GM12878 (cell line): ENCODE data around the gene SRD5A1. TPM values are rescaled to one million over a fixed set of nuclear protein-coding genes. Genes with fewer than 3 reads are reported as not detected.
A peak's percentile ranks its signal among the peaks of the same experiment; 100 is the strongest.

Experiments used
- ATAC-seq: fragments of 200-7000 bp; cut with Tn5 transposase; 3 replicates; pipeline ENCODE4 v1.9.1; 2020; ENCODE audit warnings: mild to moderate bottlenecking, moderate library complexity
- BruUV-seq: library from RNA; stranded (reverse); fragments of 400-500 nt; replicated peaks from 2 replicates; lab custom pipeline; 2021; lab: Mats Ljungman, UMichigan
- CTCF ChIA-PET: fragments of 300-600 bp; sonication (Branson Sonifier 250); formaldehyde crosslinking; extraction: SDS; loops from one replicate; lab custom pipeline; 2021; ENCODE audit warnings: inconsistent platforms; lab: Yijun Ruan, JAX
- POLR2A ChIA-PET: fragments of 350-600 bp; formaldehyde crosslinking; extraction: SDS; loops from one replicate; lab custom pipeline; 2021; ENCODE audit warnings: inconsistent platforms; lab: Charles Lee
- RAD21 ChIA-PET: fragments of 300-600 bp; sonication (Branson Sonifier 250); formaldehyde crosslinking; loops from one replicate; lab custom pipeline; 2023; ENCODE audit warnings: antibody characterized with exemption; ENCODE audit not compliant: unreplicated experiment; lab: Charles Lee
- SMC1A ChIA-PET: fragments of 300-600 bp; sonication (Branson Sonifier 250); formaldehyde crosslinking; loops from one replicate; lab custom pipeline; 2023; ENCODE audit not compliant: unreplicated experiment, uncharacterized antibody; lab: Charles Lee
- DNase-seq: peaks from one replicate; pipeline ENCODE4 v3.0.0-alpha.2; 2011; ENCODE audit warnings: low read depth, low spot score
- FAIRE-seq: peaks from 3 replicates; lab custom pipeline; 2011; peaks lifted over from hg19 to GRCh38; lab: Jason Lieb, UNC
- H2AFZ ChIP-seq: 2 replicates; pipeline ENCODE4 v1.6.0; 2011; ENCODE audit warnings: low read depth, low read length, control low read depth; ENCODE audit not compliant: control insufficient read depth
- H3K27ac ChIP-seq: 2 replicates; pipeline ENCODE4 v1.5.1; 2011; ENCODE audit warnings: control low read depth; ENCODE audit not compliant: control insufficient read depth, insufficient read depth
- H3K27me3 ChIP-seq, 2 experiments: replicated peaks in 1 of 2; 2 replicates each; pipeline versions ENCODE4 v1.6.0 to v1.6.1; 2011; ENCODE audit warnings: low read length in 1 of 2; ENCODE audit not compliant: control insufficient read depth in 2 of 2, insufficient read depth in 2 of 2
- H3K36me3 ChIP-seq, 2 experiments: 2 replicates each; pipeline ENCODE4 v1.5.1; 2011; ENCODE audit warnings: low read length in 1 of 2; ENCODE audit not compliant: control insufficient read depth in 2 of 2, insufficient read depth in 2 of 2
- H3K4me1 ChIP-seq: 2 replicates; pipeline ENCODE4 v1.6.1; 2011; ENCODE audit warnings: mild to moderate bottlenecking, low read length, moderate library complexity, mixed read lengths; ENCODE audit not compliant: control insufficient read depth, insufficient read depth
- H3K4me2 ChIP-seq: 2 replicates; pipeline ENCODE4 v1.6.0; 2011; ENCODE audit warnings: control low read depth; ENCODE audit not compliant: control insufficient read depth, insufficient read depth
- H3K4me3 ChIP-seq: fragments of 200-600 bp; sonication (generic); 2 replicates; pipeline ENCODE4 v1.5.1; 2016
- H3K79me2 ChIP-seq: 2 replicates; pipeline ENCODE4 v1.6.0; 2011; ENCODE audit warnings: low read length; ENCODE audit not compliant: control insufficient read depth, insufficient read depth
- H3K9ac ChIP-seq: 2 replicates; pipeline ENCODE4 v1.8.0; 2011; ENCODE audit warnings: low read length, control low read depth, mixed read lengths; ENCODE audit not compliant: control insufficient read depth, insufficient read depth
- H3K9me3 ChIP-seq: replicated peaks from 3 replicates; pipeline ENCODE4 v1.5.1; 2011; ENCODE audit warnings: mild to moderate bottlenecking, low read length; ENCODE audit not compliant: control insufficient read depth, insufficient read depth
- H4K20me1 ChIP-seq: 2 replicates; pipeline ENCODE4 v1.6.0; 2011; ENCODE audit not compliant: control insufficient read depth, insufficient read depth
- BHLHE40 ChIP-seq, 2 experiments: fragments of 450-650 bp in 1 of 2; IDR thresholded peaks; 2 replicates each; pipeline ENCODE4 v1.6.1; 2011 to 2017; ENCODE audit warnings: low read depth in 2 of 2, borderline replicate concordance in 1 of 2, improper control_type of control experiment in 1 of 2, low read length in 1 of 2, mild to moderate bottlenecking in 1 of 2
- CBX3 ChIP-seq: fragments of 200-600 bp; sonication (generic); IDR thresholded peaks from 2 replicates; pipeline ENCODE4 v1.6.1; 2016; ENCODE audit warnings: low read depth, borderline replicate concordance
- EGR1 ChIP-seq, 2 experiments: IDR thresholded peaks; 1 replicate in 1 of 2; 2 replicates in 1 of 2; pipeline ENCODE4 v1.6.1; 2011 to 2012; ENCODE audit warnings: low read depth in 2 of 2, low read length in 2 of 2, borderline replicate concordance in 1 of 2, mild to moderate bottlenecking in 1 of 2, moderate library complexity in 1 of 2
- IKZF1 ChIP-seq: fragments of 450-650 bp; conservative IDR thresholded peaks from 2 replicates; pipeline ENCODE4 v1.6.1; 2017; ENCODE audit warnings: antibody characterized with exemption, mild to moderate bottlenecking
- NRF1 ChIP-seq: conservative IDR thresholded peaks from 2 replicates; pipeline ENCODE4 v1.6.1; 2011; ENCODE audit warnings: mild to moderate bottlenecking, low read depth, low read length, improper control_type of control experiment
- POLR2A ChIP-seq: IDR thresholded peaks from 2 replicates; pipeline ENCODE4 v1.6.1; 2011; ENCODE audit warnings: low read depth, mild to moderate bottlenecking, low read length
- SMAD1 ChIP-seq: fragments of 450-650 bp; IDR thresholded peaks from 2 replicates; pipeline ENCODE4 v1.6.1; 2018; ENCODE audit warnings: mild to moderate bottlenecking, low read depth; ENCODE audit not compliant: partially characterized antibody
- TBL1XR1 ChIP-seq: IDR thresholded peaks from 2 replicates; pipeline ENCODE4 v1.6.1; 2012; ENCODE audit warnings: low read depth, low read length, improper control_type of control experiment
- WGBS: methylation state at CpG from one replicate; pipeline ENCODE4 v1.1.6; 2016; ENCODE audit warnings: low lambda C conversion rate; ENCODE audit not compliant: insufficient replicate concordance, insufficient coverage; ENCODE audit errors: missing lambda C conversion rate; 5-methylcytosine and 5-hydroxymethylcytosine counted together
- in situ Hi-C: fragments of 300-500 bp; cut with MboI; formaldehyde crosslinking; loops from 9 replicates; pipeline ENCODE4 v1.14.3; 2018; ENCODE audit warnings: mixed read lengths
- intact Hi-C: fragments of 100-400 bp; cut with micrococcal nuclease; formaldehyde crosslinking; loops from one replicate; pipeline ENCODE4 v1.14.2; 2022; ENCODE audit not compliant: unreplicated experiment
- polyA plus RNA-seq, 11 experiments: library from polyadenylated mRNA; depleted of rRNA in 4 of 11; unstranded in 6 of 11; stranded (reverse) in 5 of 11; fragments of >200 nt; fragmentation: Nextera tagmentation in 4 of 11; fragmentation: Illumina TruSeq in 1 of 11; extraction: Ambion mirVana in 4 of 11; extraction: Trizol in 1 of 11; gene quantifications; 1 replicate in 1 of 11; 2 replicates in 10 of 11; pipeline versions ENCODE4 v1.2.1 to v1.2.3, GENCODE V29; 2011 to 2016; ENCODE audit warnings: inconsistent platforms in 2 of 11, missing spikeins in 2 of 11, low read depth in 1 of 11
- total RNA-seq, 4 experiments: library from RNA; depleted of rRNA in 3 of 4; stranded (reverse); fragments of >200 nt in 3 of 4; fragmentation: Illumina TruSeq in 1 of 4; extraction: Trizol in 1 of 4; gene quantifications; 2 replicates each; pipeline versions ENCODE4 v1.2.1 to v1.2.3, GENCODE V29; 2013 to 2021

Gene SRD5A1
- total and polyA plus RNA-seq, 10 of the 15 experiments (the other 5 are each of a cell fraction or from before 2014, with no cell fraction given): 0.76 to 20.1 (median 12.3) TPM

DNA sequence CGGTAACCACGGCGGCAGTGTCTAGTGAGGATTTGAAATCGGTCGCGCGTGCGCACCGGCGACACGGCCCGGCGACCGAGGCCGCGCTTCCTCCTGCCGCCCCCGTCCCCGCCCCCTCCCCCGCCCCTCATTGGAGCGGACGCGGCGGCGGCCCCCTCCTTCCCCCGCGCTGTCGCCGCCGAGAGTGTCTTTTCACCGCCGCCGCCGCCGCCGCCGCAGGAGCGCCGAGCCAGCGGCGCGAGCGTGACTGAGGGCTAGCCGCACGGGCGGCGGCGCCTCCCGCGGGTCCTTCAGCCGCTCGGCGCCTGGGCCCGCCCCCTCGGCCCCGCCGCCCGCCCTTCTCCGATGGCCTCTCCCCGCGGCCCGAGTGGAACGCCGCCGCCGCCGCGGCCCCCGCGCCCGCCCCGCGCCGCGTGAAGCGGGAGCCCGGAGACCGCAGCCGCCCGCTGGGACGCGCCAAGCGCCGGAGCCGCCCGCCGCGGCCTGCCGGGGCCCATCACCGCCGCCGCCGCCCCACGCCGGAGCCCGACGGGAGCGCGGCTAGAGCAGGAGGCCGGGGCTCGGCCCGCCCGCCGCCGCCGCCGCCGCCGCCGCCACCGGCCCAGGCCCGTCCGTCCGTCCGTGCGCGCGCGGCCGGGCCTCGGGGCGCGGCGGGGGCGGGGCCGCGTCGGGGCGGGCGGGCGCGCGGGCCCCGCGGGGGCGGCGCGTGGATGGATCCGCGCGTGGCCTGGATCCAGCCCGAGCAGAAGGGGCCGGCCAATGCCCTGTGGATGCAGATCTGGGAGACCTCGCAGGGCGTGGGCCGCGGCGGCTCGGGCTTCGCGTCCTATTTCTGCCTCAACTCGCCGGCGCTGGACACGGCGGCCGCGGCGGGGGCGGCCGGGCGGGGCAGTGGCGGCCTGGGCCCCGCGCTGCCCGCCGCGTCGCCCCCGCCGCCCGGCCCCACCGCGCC lies 80.3 kb downstream of the SRD5A1 start, which contains the start of gene TENT4A:
Gene TENT4A (plus strand): TSS at position 159 of the 952 bp plus-strand sequence. CDS start 552 bp downstream, at position 711.
- H3K27me3 ChIP-seq: no peaks in the 10 kb centered on the region
- H3K27ac ChIP-seq: peak within 1 kb of the TSS; percentile 93
- intact Hi-C loops (loop anchor here (2.0 to 10.0 kb wide), 3 partner anchors 15 to 959 kb away; partner anchors contain the start of gene MED10), in situ Hi-C loops (no loop called here)
- FAIRE-seq (no peak), DNase-seq (no peak), ATAC-seq (no peak)
- ChIA-PET CTCF (no interaction called here), SMC1A (interaction anchor here (1.0 kb wide), 1 partner anchor 23 kb away, joined by 5 read pairs; no protein-coding TSS in a partner anchor), POLR2A (interaction anchor here (0.6 to 1.2 kb wide), 3 partner anchors 17 to 80 kb away, joined by 3 to 4 read pairs (median 3); partner anchors contain the start of genes NSUN2 and SRD5A1), RAD21 (interaction anchor here (1.0 to 1.2 kb wide), 6 partner anchors 9 to 80 kb away, joined by 3 to 8 read pairs (median 4); partner anchors contain the start of genes NSUN2 and SRD5A1)
- peaks cover 0 to 11% of the 10 kb centered on the region in 2 experiments; a peak in 1 of 4 replicates for H3K36me3 ChIP-seq
- peak within 1 kb of the TSS; percentile 94 for H3K4me2 ChIP-seq
- H3K4me3 ChIP-seq: peak within 1 kb of the TSS; percentile 85
- peaks cover 47% of the 10 kb centered on the region for H3K79me2 ChIP-seq
- peak within 1 kb of the TSS; percentile 84 for H2AFZ ChIP-seq
- H3K9ac ChIP-seq: peak within 1 kb of the TSS; percentile 89
- BruUV-seq: no TSS peak
- peaks cover 16% of the 10 kb centered on the region for H4K20me1 ChIP-seq
- peaks cover 30% of the 10 kb centered on the region for H3K4me1 ChIP-seq
- 1% methylated on average over 14 of the region's 174 CpGs for WGBS
- TF ChIP-seq BHLHE40 (IDR thresholded peaks at IDR 0.05; ENCODE audit: borderline replicate concordance in 1 of 2, low read depth in 2 of 2, low read length in 1 of 2): peak in 1 of 2 experiments; percentile 72; a peak in 3 of 4 replicates
- TF ChIP-seq NRF1: peak; percentile 35
- TF ChIP-seq EGR1 (IDR thresholded peaks at IDR 0.05; ENCODE audit: borderline replicate concordance in 1 of 2, low read depth in 2 of 2, low read length in 2 of 2): peak in 1 of 2 experiments; percentile 74; a peak in 1 of 3 replicates
- TF ChIP-seq SMAD1: no peak
- TF ChIP-seq CBX3: no peak
- peak; percentile 12; the same call in 1 of the 2 replicates for TF ChIP-seq POLR2A
- TF ChIP-seq IKZF1: peak; percentile 77
- no peak for TF ChIP-seq TBL1XR1
- H3K9me3 ChIP-seq: no peaks in the 10 kb centered on the region
